Natural killer cell (primary cell): ENCODE data around the gene NCL. TPM values are rescaled to one million over a fixed set of nuclear protein-coding genes. Genes with fewer than 3 reads are reported as not detected.
"Not testable (repeated sequence)": the region's sequence is repeated elsewhere in the genome, so short reads cannot be mapped to it uniquely, and the experiment has no call there.

ENCODE experiments used
- ATAC-seq, 3 donors: fragments of 150-1000 bp in 2 of 3; fragments of 200-7000 bp in 1 of 3; cut with Tn5 transposase; 1 replicate in 1 of 3; 2 replicates in 2 of 3; pipeline ENCODE4 v1.10.0; 2021; ENCODE audit warnings: mild to moderate bottlenecking in 2 of 3, moderate library complexity in 2 of 3
- DNase-seq, 2 donors: peaks; one replicate each; pipeline versions ENCODE4 v3.0.0 to v3.0.0-alpha.2; 2013 to 2021; ENCODE audit warnings: mixed read lengths in 1 of 2
- H3K27ac ChIP-seq: one replicate; pipeline ENCODE4 v1.5.1; 2013; ENCODE audit warnings: mild to moderate bottlenecking, low read length
- H3K27me3 ChIP-seq: one replicate; pipeline ENCODE4 v1.6.1; 2013; ENCODE audit warnings: low read length; ENCODE audit not compliant: control insufficient read depth, insufficient read depth
- H3K36me3 ChIP-seq: one replicate; pipeline ENCODE4 v1.6.1; 2013; ENCODE audit warnings: low read length; ENCODE audit not compliant: control insufficient read depth, insufficient read depth
- H3K4me1 ChIP-seq: one replicate; pipeline ENCODE4 v1.6.1; 2013; ENCODE audit warnings: low read length; ENCODE audit not compliant: control insufficient read depth, insufficient read depth
- H3K4me3 ChIP-seq: one replicate; pipeline ENCODE4 v1.5.1; 2013; ENCODE audit warnings: low read length
- H3K9me3 ChIP-seq: one replicate; pipeline ENCODE4 v1.6.1; 2013; ENCODE audit warnings: low read length; ENCODE audit not compliant: control insufficient read depth, insufficient read depth
- H3K27ac Mint-ChIP-seq, 2 donors: one replicate each; pipeline ENCODE4 v1.8.0; 2022; ENCODE audit warnings: mild to moderate bottlenecking in 2 of 2, mixed read lengths in 2 of 2, moderate library complexity in 1 of 2
- H3K27me3 Mint-ChIP-seq, 2 donors: one replicate each; pipeline ENCODE4 v1.8.0; 2022; ENCODE audit warnings: low read depth in 2 of 2, mixed read lengths in 2 of 2
- H3K36me3 Mint-ChIP-seq: one replicate; pipeline ENCODE4 v1.8.0; 2022; ENCODE audit warnings: mixed read lengths
- H3K4me1 Mint-ChIP-seq, 2 donors: one replicate each; pipeline ENCODE4 v1.8.0; 2022; ENCODE audit warnings: mixed read lengths in 2 of 2
- H3K4me3 Mint-ChIP-seq: one replicate; pipeline ENCODE4 v1.8.0; 2022; ENCODE audit warnings: mild to moderate bottlenecking, moderate library complexity, mixed read lengths
- H3K9me3 Mint-ChIP-seq, 2 donors: one replicate each; pipeline ENCODE4 v1.8.0; 2022; ENCODE audit warnings: mixed read lengths in 2 of 2
- CTCF ChIP-seq: fragments of 200-600 bp; IDR thresholded peaks from one replicate; pipeline ENCODE4 v1.8.0; 2022; ENCODE audit warnings: antibody characterized with exemption
- WGBS: methylation state at CpG from one replicate; pipeline ENCODE4 v1.1.7; 2013; ENCODE audit warnings: missing lambda C conversion rate; ENCODE audit not compliant: insufficient coverage; 5-methylcytosine and 5-hydroxymethylcytosine counted together
- intact Hi-C: fragments of 100-400 bp; cut with micrococcal nuclease; formaldehyde crosslinking; loops from one replicate; pipeline ENCODE4 v1.14.2; 2022
- total RNA-seq, 4 donors: library from RNA; stranded (reverse); fragments of 120-200 nt in 1 of 4; gene quantifications; one replicate each; pipeline versions ENCODE4 v1.2.3 to v1.2.4, GENCODE V29; 2013 to 2022

Gene NCL
- total RNA-seq, 3 donors from 2014 or later (not counting 1 experiment from before 2014, with no cell fraction given), result 485 to 540 (median 529) TPM

DNA sequence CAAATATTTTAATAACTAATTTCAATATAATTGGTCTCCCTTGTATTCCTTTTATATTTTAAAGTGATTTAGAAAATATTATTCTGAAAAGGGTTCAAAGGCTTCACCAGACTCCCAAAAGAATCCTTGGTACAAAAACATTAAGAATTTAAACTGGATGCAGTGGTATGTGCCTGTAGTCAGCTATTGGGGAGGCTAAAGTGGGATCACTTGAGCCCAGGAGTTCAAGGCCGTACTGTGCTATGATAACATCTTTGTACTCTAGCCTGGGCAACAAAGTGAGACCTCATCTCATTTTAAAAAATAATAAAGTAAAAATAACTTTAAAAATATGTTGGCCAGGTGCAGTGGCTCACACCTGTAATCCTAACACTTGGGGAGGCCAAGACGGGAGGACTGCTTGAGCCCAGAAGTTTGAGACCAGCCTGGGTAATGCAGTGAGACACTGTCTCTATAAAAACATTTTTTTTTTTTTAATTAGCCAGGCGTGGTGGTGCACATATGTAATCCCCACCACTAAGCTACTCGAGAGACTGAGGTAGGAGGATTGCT is 14.7 kb downstream of the NCL start:
- 90% methylated on average over 3 of the region's 4 CpGs for WGBS
- Histone ChIP-seq H3K9me3 (no peaks in the 10 kb centered on the region), H3K4me1 (peaks cover 6% of the 10 kb centered on the region), H3K36me3 (peaks cover 23% of the 10 kb centered on the region), H3K4me3 (no peak overlapping the region), H3K27me3 (no peaks in the 10 kb centered on the region), H3K27ac (no peak overlapping the region)
- TF ChIP-seq CTCF, result no peak
- DNase-seq (no peak), ATAC-seq (no peak)
- no peak overlapping the region for H3K27ac Mint-ChIP-seq
- no peak overlapping the region for H3K4me3 Mint-ChIP-seq
- intact Hi-C loops, result loop anchor here (5.0 kb wide), 1 partner anchor 37 kb away; no protein-coding TSS in a partner anchor
- H3K36me3 Mint-ChIP-seq, result peaks cover under 1% of the 10 kb centered on the region
- H3K4me1 Mint-ChIP-seq, result peaks cover 8 to 10% of the 10 kb centered on the region in 2 donors
- H3K27me3 Mint-ChIP-seq, result no peaks in the 10 kb centered on the region
- no peaks in the 10 kb centered on the region for H3K9me3 Mint-ChIP-seq

- H3K27me3 ChIP-seq, result no peaks in the 10 kb centered on the region
- H3K4me3 Mint-ChIP-seq, result no peak overlapping the region
- TF ChIP-seq CTCF, result no peak
- H3K27me3 Mint-ChIP-seq, result peaks cover 0 to 1% of the 10 kb centered on the region in 2 donors
- no peak overlapping the region for H3K4me3 ChIP-seq
- H3K36me3 ChIP-seq, result no peaks in the 10 kb centered on the region
- no peak overlapping the region for H3K27ac Mint-ChIP-seq
- peaks cover 1 to 2% of the 10 kb centered on the region in 2 donors for H3K9me3 Mint-ChIP-seq
- DNase-seq, result no peak
- no peak for ATAC-seq
- no peaks in the 10 kb centered on the region for H3K4me1 ChIP-seq
- H3K27ac ChIP-seq, result no peak overlapping the region
- no peaks in the 10 kb centered on the region for H3K4me1 Mint-ChIP-seq
- intact Hi-C loops, result no loop called here
- 94% methylated on average over 13 of the region's 13 CpGs for WGBS
- H3K36me3 Mint-ChIP-seq, result peaks cover 3% of the 10 kb centered on the region
- peaks cover 5% of the 10 kb centered on the region for H3K9me3 ChIP-seq
These were observed 27.3 kb downstream of the NCL start for GRCh38 chr2:231436957-231437356.

- Histone ChIP-seq H3K9me3 (peaks cover 19% of the 10 kb centered on the region), H3K27ac (no peak overlapping the region), H3K4me1 (no peaks in the 10 kb centered on the region), H3K4me3 (no peak overlapping the region), H3K27me3 (no peaks in the 10 kb centered on the region), H3K36me3 (no peaks in the 10 kb centered on the region)
- Mint-ChIP-seq H3K36me3 (peaks cover 18% of the 10 kb centered on the region), H3K27me3 (peaks cover 0 to 4% of the 10 kb centered on the region in 2 donors), H3K9me3 (peaks cover 11 to 13% of the 10 kb centered on the region in 2 donors), H3K4me3 (no peak overlapping the region), H3K4me1 (peaks cover 0 to 3% of the 10 kb centered on the region in 2 donors), H3K27ac (no peak overlapping the region)
- no peak for ATAC-seq
- intact Hi-C loops, result no loop called here
- WGBS, result 93% methylated on average over 8 of the region's 8 CpGs
- DNase-seq, result no peak
- TF ChIP-seq CTCF, result no peak
These were observed 30.3 kb downstream of the NCL start for GRCh38 chr2:231433990-231434389.

DNA sequence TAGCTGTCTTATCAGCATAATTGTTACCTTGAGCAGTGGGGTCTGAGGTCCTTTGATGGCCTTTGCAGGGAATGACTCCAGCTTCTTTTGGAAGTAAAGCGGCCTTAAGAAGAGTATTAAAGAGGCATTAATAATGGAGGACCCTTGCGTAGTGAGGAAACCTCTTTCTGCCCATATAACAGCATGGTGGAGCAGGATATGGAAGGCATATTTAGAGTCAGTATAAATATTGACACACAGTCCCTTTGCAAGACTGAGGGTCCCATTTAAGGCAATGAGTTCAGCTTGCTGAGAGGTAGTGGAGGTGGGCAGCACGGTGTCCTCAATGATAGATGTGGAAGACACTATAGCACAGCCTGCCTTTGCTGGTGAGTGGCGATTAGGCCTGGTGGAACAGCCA is 32.7 kb downstream of the NCL start:
- Histone ChIP-seq H3K36me3 (no peaks in the 10 kb centered on the region), H3K9me3 (peaks cover 19% of the 10 kb centered on the region), H3K4me3 (no peak overlapping the region), H3K27me3 (no peaks in the 10 kb centered on the region), H3K4me1 (peaks cover 17% of the 10 kb centered on the region), H3K27ac (no peak overlapping the region)
- Mint-ChIP-seq H3K4me3 (no peak overlapping the region), H3K4me1 (peaks cover 6 to 9% of the 10 kb centered on the region in 2 donors), H3K27ac (no peak overlapping the region), H3K36me3 (peaks cover 18% of the 10 kb centered on the region), H3K9me3 (peaks cover 11 to 13% of the 10 kb centered on the region in 2 donors), H3K27me3 (peaks cover 0 to 4% of the 10 kb centered on the region in 2 donors)
- no peak for DNase-seq
- no peak for TF ChIP-seq CTCF
- ATAC-seq, result no peak
- 97% methylated on average over 4 of the region's 4 CpGs for WGBS
- intact Hi-C loops, result no loop called here

GRCh38 chr2:231430437-231430836 is 33.8 kb downstream of the NCL start:
- DNase-seq, H3K27me3 ChIP-seq, H3K4me3 Mint-ChIP-seq, ATAC-seq, H3K27me3 Mint-ChIP-seq, H3K36me3 ChIP-seq, H3K4me3 ChIP-seq, H3K27ac ChIP-seq, intact Hi-C loops: not testable (repeated sequence)
- peak overlapping the region in 1 of 2 donors; percentile 1 for H3K27ac Mint-ChIP-seq
- Histone ChIP-seq H3K9me3 (peaks cover 19% of the 10 kb centered on the region), H3K4me1 (peaks cover 29% of the 10 kb centered on the region)
- peaks cover 18% of the 10 kb centered on the region for H3K36me3 Mint-ChIP-seq
- 90% methylated on average over 4 of the region's 4 CpGs for WGBS
- peaks cover 18 to 21% of the 10 kb centered on the region in 2 donors for H3K4me1 Mint-ChIP-seq
- peaks cover 11 to 13% of the 10 kb centered on the region in 2 donors for H3K9me3 Mint-ChIP-seq
